Panc1 (cell line): Measurements from ENCODE around the gene HSD17B2.

Experiments used
- TCF7L2 ChIP-seq: IDR thresholded peaks from 2 replicates; pipeline ENCODE4 v1.6.1; 2011; ENCODE audit warnings: mild to moderate bottlenecking, low read depth, low read length, inconsistent platforms
- TF ChIP-seq, protein P1 (sequence below): fragments of 450-650 bp; IDR thresholded peaks from 2 replicates; pipeline ENCODE4 v1.5.1; 2017; ENCODE audit warnings: mild to moderate bottlenecking
- TF ChIP-seq, protein P2 (sequence below), 2 experiments: IDR thresholded peaks; 2 replicates each; pipeline ENCODE4 v1.6.1; 2011 to 2012; ENCODE audit warnings: low read depth in 2 of 2, control low read depth in 1 of 2, low read length in 1 of 2, mild to moderate bottlenecking in 1 of 2, moderate library complexity in 1 of 2; ENCODE audit not compliant: insufficient read depth in 1 of 2

DNA sequence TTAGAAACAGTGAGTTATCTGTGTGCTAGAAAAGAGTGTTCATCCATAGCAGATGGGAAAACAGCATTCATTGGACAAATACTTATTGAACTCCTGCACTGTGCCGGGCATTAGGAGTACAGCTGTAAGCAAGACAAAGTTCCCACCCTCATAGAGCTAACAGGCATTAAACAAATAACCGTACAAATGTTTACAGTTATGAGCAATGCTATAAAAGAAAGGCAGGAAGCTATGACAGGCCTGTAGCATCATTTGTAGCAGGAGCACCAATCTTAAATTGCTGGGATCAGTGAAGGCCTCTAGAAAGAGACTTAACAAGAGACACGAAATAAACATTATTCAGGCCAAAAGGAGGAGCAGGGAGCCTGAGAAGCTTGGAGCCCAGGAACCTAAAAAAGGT lies 39.4 kb upstream of the HSD17B2 start:
- TF ChIP-seq, protein P1, sequence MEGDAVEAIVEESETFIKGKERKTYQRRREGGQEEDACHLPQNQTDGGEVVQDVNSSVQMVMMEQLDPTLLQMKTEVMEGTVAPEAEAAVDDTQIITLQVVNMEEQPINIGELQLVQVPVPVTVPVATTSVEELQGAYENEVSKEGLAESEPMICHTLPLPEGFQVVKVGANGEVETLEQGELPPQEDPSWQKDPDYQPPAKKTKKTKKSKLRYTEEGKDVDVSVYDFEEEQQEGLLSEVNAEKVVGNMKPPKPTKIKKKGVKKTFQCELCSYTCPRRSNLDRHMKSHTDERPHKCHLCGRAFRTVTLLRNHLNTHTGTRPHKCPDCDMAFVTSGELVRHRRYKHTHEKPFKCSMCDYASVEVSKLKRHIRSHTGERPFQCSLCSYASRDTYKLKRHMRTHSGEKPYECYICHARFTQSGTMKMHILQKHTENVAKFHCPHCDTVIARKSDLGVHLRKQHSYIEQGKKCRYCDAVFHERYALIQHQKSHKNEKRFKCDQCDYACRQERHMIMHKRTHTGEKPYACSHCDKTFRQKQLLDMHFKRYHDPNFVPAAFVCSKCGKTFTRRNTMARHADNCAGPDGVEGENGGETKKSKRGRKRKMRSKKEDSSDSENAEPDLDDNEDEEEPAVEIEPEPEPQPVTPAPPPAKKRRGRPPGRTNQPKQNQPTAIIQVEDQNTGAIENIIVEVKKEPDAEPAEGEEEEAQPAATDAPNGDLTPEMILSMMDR: no peak
- TF ChIP-seq TCF7L2: no peak
- TF ChIP-seq, protein P2, sequence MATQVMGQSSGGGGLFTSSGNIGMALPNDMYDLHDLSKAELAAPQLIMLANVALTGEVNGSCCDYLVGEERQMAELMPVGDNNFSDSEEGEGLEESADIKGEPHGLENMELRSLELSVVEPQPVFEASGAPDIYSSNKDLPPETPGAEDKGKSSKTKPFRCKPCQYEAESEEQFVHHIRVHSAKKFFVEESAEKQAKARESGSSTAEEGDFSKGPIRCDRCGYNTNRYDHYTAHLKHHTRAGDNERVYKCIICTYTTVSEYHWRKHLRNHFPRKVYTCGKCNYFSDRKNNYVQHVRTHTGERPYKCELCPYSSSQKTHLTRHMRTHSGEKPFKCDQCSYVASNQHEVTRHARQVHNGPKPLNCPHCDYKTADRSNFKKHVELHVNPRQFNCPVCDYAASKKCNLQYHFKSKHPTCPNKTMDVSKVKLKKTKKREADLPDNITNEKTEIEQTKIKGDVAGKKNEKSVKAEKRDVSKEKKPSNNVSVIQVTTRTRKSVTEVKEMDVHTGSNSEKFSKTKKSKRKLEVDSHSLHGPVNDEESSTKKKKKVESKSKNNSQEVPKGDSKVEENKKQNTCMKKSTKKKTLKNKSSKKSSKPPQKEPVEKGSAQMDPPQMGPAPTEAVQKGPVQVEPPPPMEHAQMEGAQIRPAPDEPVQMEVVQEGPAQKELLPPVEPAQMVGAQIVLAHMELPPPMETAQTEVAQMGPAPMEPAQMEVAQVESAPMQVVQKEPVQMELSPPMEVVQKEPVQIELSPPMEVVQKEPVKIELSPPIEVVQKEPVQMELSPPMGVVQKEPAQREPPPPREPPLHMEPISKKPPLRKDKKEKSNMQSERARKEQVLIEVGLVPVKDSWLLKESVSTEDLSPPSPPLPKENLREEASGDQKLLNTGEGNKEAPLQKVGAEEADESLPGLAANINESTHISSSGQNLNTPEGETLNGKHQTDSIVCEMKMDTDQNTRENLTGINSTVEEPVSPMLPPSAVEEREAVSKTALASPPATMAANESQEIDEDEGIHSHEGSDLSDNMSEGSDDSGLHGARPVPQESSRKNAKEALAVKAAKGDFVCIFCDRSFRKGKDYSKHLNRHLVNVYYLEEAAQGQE (IDR thresholded peaks at IDR 0.05; ENCODE audit: insufficient read depth in 1 of 2, low read depth in 2 of 2, low read length in 1 of 2): no peak
